ENCODE measurements around the gene MYRIP.

The MYRIP gene

GRCh38 chr3:40248591-40248990 is 439.2 kb downstream of the MYRIP start:
- no peak overlapping the region for H3K4me2 ChIP-seq (ENCODE audit: low read length)
- no peaks in the 10 kb centered on the region for H3K36me3 ChIP-seq (ENCODE audit: insufficient read depth, low read length)
- H3K27me3 ChIP-seq (ENCODE audit: insufficient read depth, low read length) = no peaks in the 10 kb centered on the region
- no peaks in the 10 kb centered on the region for H3K9me2 ChIP-seq (ENCODE audit: low read depth, low read length)
- no peaks in the 10 kb centered on the region for H3K9me3 ChIP-seq (ENCODE audit: low read length)
- no peak overlapping the region for H3K27ac ChIP-seq (ENCODE audit: low read depth, low read length, poor library complexity, severe bottlenecking)
- no peaks in the 10 kb centered on the region for H3K79me2 ChIP-seq (ENCODE audit: insufficient read depth, low read length)
- H2AFZ ChIP-seq (ENCODE audit: low read length) = no peak overlapping the region
- TF ChIP-seq, protein P1, sequence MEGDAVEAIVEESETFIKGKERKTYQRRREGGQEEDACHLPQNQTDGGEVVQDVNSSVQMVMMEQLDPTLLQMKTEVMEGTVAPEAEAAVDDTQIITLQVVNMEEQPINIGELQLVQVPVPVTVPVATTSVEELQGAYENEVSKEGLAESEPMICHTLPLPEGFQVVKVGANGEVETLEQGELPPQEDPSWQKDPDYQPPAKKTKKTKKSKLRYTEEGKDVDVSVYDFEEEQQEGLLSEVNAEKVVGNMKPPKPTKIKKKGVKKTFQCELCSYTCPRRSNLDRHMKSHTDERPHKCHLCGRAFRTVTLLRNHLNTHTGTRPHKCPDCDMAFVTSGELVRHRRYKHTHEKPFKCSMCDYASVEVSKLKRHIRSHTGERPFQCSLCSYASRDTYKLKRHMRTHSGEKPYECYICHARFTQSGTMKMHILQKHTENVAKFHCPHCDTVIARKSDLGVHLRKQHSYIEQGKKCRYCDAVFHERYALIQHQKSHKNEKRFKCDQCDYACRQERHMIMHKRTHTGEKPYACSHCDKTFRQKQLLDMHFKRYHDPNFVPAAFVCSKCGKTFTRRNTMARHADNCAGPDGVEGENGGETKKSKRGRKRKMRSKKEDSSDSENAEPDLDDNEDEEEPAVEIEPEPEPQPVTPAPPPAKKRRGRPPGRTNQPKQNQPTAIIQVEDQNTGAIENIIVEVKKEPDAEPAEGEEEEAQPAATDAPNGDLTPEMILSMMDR (IDR thresholded peaks at IDR 0.05; ENCODE audit: low read length) = no peak
- TF ChIP-seq EZH2 (IDR thresholded peaks at IDR 0.05; ENCODE audit: borderline replicate concordance, low read length) = no peak
- H3K9ac ChIP-seq (ENCODE audit: low read length) = no peak overlapping the region
- no peaks in the 10 kb centered on the region for H4K20me1 ChIP-seq (ENCODE audit: insufficient read depth, low read length)
- no peaks in the 10 kb centered on the region for H3F3A ChIP-seq (ENCODE audit: insufficient read depth, low read length)
- no peaks in the 10 kb centered on the region for H3K4me1 ChIP-seq (ENCODE audit: insufficient read depth, low read length, severe bottlenecking)
- H3K4me3 ChIP-seq (ENCODE audit: low read depth, low read length, poor library complexity, severe bottlenecking) = no peak overlapping the region

GRCh38 chr3:40249168-40249567 is 439.8 kb downstream of the MYRIP start:
- H3K4me2 ChIP-seq (ENCODE audit: low read length) = no peak overlapping the region
- H3K9ac ChIP-seq (ENCODE audit: low read length) = no peak overlapping the region
- H3K4me1 ChIP-seq (ENCODE audit: insufficient read depth, low read length, severe bottlenecking) = no peaks in the 10 kb centered on the region
- H3K27me3 ChIP-seq (ENCODE audit: insufficient read depth, low read length) = no peaks in the 10 kb centered on the region
- H3K4me3 ChIP-seq (ENCODE audit: low read depth, low read length, poor library complexity, severe bottlenecking) = no peak overlapping the region
- H3K9me3 ChIP-seq (ENCODE audit: low read length) = no peaks in the 10 kb centered on the region
- H3K36me3 ChIP-seq (ENCODE audit: insufficient read depth, low read length) = no peaks in the 10 kb centered on the region
- no peaks in the 10 kb centered on the region for H3K79me2 ChIP-seq (ENCODE audit: insufficient read depth, low read length)
- H4K20me1 ChIP-seq (ENCODE audit: insufficient read depth, low read length) = no peaks in the 10 kb centered on the region
- H3F3A ChIP-seq (ENCODE audit: insufficient read depth, low read length) = no peaks in the 10 kb centered on the region
- H3K27ac ChIP-seq (ENCODE audit: low read depth, low read length, poor library complexity, severe bottlenecking) = no peak overlapping the region
- H2AFZ ChIP-seq (ENCODE audit: low read length) = no peak overlapping the region
- no peaks in the 10 kb centered on the region for H3K9me2 ChIP-seq (ENCODE audit: low read depth, low read length)
- TF ChIP-seq, protein P1 (IDR thresholded peaks at IDR 0.05; ENCODE audit: low read length) = no peak
- no peak for TF ChIP-seq EZH2 (IDR thresholded peaks at IDR 0.05; ENCODE audit: borderline replicate concordance, low read length)

GRCh38 chr3:40254491-40254890 is 445.1 kb downstream of the MYRIP start:
- Histone ChIP-seq H3K9me2 (ENCODE audit: low read depth, low read length) (no peaks in the 10 kb centered on the region), H3K79me2 (ENCODE audit: insufficient read depth, low read length) (no peaks in the 10 kb centered on the region), H4K20me1 (ENCODE audit: insufficient read depth, low read length) (no peaks in the 10 kb centered on the region), H3K36me3 (ENCODE audit: insufficient read depth, low read length) (no peaks in the 10 kb centered on the region), H3K4me3 (ENCODE audit: low read depth, low read length, poor library complexity, severe bottlenecking) (no peak overlapping the region), H2AFZ (ENCODE audit: low read length) (no peak overlapping the region), H3K27me3 (ENCODE audit: insufficient read depth, low read length) (no peaks in the 10 kb centered on the region), H3K4me2 (ENCODE audit: low read length) (no peak overlapping the region), H3K9ac (ENCODE audit: low read length) (no peak overlapping the region), H3K9me3 (ENCODE audit: low read length) (no peaks in the 10 kb centered on the region), H3K27ac (ENCODE audit: low read depth, low read length, poor library complexity, severe bottlenecking) (no peak overlapping the region), H3F3A (ENCODE audit: insufficient read depth, low read length) (no peaks in the 10 kb centered on the region), H3K4me1 (ENCODE audit: insufficient read depth, low read length, severe bottlenecking) (no peaks in the 10 kb centered on the region)
- no peak for TF ChIP-seq EZH2 (IDR thresholded peaks at IDR 0.05; ENCODE audit: borderline replicate concordance, low read length)
- TF ChIP-seq, protein P1 (IDR thresholded peaks at IDR 0.05; ENCODE audit: low read length) = no peak

Data from OCI-LY1 (cell line).